Measurements from ENCODE around the gene TELO2. TPM values are rescaled to one million over a fixed set of nuclear protein-coding genes. Genes with fewer than 3 reads are reported as not detected.

Gene TELO2
- 100 to 1,000 TPM in 1 of 4 donors, 10 to 100 TPM in 3; 34.5 to 105 (median 82.4) TPM for total RNA-seq

- no peaks in the 10 kb centered on the region for H3K27me3 ChIP-seq
- TF ChIP-seq CTCF (IDR thresholded peaks at IDR 0.05) (peak in 3 of 6 experiments; percentile 16 to 25 (median 18)), POLR2A (IDR thresholded peaks at IDR 0.05) (peak in 1 of 2 donors; percentile 10)
- H3K9me3 ChIP-seq: no peaks in the 10 kb centered on the region
- H3K36me3 ChIP-seq: peaks cover 0 to 32% (median 0%) of the 10 kb centered on the region in 3 donors
- H3K4me1 ChIP-seq: peaks cover 5 to 24% (median 11%) of the 10 kb centered on the region in 4 donors
- H3K27ac ChIP-seq: peak within 1 kb of the TSS; percentile 80 to 95 (median 89)
- H3K4me3 ChIP-seq: peak within 1 kb of the TSS; percentile 81 to 89 (median 86)
- peak; percentile 79 to 92 (median 90) for DNase-seq
These were observed at the start of gene TELO2 for GRCh38 chr16:1492923-1493745. Gene TELO2, plus strand, starts transcription at chr16:1493360. Its CDS starts 922 bp downstream, at chr16:1494282.

GRCh38 chr16:1443403-1443973 is 49.7 kb upstream of the TELO2 start:
- H3K27ac ChIP-seq: no peak overlapping the region
- no peak for DNase-seq
- TF ChIP-seq POLR2A (IDR thresholded peaks at IDR 0.05) (no peak), CTCF (IDR thresholded peaks at IDR 0.05) (no peak)
- no peaks in the 10 kb centered on the region for H3K9me3 ChIP-seq
- H3K27me3 ChIP-seq: no peaks in the 10 kb centered on the region
- peaks cover 0 to 13% (median 3%) of the 10 kb centered on the region in 4 donors for H3K4me1 ChIP-seq
- H3K36me3 ChIP-seq: peaks cover 0 to 33% (median 0%) of the 10 kb centered on the region in 3 donors
- H3K4me3 ChIP-seq: no peak overlapping the region

DNA sequence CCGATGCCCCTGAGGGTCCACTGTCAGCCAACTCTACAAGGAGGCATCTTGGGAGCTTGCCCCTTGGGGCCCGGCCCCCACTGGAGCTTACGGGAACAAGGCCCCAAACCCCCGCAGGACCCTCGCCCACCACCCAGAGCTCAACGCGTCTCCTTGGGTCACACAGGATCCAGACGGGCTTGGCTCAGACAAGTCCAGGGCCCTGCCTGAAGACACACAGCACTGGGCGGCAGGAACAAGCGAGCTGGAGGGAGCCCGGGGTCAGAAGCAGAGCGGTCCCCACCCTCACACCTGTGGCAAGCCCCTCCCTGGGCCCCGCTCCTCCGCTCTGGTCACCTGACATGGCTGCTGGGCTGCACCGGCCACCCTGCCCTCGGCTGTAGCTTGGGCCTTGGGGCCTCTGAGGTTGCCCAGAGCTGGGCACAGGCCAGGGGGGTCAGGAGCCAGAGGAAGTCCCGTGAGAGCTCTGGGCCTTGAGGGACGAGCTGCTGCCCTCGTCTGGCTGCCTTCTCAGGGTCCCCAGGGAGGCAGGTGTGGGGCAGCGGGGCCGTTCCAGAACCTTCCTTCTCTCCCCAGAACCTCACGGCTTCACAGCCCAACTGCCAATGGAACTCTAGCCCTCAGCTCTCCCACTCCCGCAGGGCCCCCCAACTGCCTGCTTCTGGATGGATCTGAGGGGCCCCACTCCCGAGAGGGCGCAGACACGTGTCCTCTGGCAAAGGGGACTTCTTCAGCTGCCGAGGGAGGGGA is 49.0 kb upstream of the TELO2 start, which contains the start of gene CCDC154:
Gene CCDC154 (minus strand): TSS at position 577 of the 750 bp plus-strand sequence. CDS start 234 bp downstream, at position 343.
- no peak for DNase-seq

DNA sequence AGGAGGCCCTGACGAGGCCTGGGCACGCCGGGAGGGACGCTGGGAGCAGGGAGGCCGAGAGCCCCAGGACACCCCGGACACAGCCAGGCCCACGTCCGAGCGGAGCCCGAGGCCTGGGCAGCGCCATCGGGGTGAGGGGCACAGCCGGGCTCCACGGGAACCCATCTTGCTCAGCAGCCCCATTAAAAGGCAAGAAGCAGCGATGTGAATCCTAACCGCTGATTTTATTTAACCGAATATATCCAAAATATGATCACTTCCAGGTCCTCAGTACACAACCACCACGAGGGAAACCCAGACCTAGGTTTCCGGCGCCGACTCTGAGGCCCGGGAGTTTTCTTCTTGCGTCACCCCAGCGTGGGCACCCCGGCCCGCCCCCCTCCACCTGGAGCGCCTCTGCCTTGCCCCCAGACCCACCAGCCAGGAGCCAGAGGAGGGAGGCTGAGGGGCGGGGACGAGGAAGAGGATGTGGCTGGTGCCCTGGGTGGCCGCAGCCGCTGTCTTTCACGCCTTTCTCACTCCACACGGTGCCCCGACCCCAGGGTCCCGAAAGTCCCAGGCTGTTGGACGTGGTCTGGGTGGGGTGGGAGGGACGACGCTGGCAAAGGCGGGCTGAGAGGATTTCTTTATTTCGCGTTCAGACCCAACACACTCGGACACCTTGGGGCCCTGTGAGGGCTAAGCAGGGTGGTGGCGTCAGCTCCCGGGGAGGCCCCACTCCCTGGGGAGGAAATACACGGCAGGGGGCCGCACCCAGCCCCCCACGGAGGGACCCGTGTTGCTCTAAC is 48.2 kb upstream of the TELO2 start:
- Histone ChIP-seq H3K4me3 (no peak overlapping the region), H3K9me3 (no peaks in the 10 kb centered on the region), H3K36me3 (peaks cover 0 to 44% (median 0%) of the 10 kb centered on the region in 3 donors), H3K27me3 (no peaks in the 10 kb centered on the region), H3K4me1 (peaks cover 0 to 13% (median 3%) of the 10 kb centered on the region in 4 donors), H3K27ac (peak overlapping the region in 2 of 4 donors; percentile 57 to 88)
- peak in 1 of 3 donors; percentile 25 for DNase-seq
- no peak for TF ChIP-seq POLR2A (IDR thresholded peaks at IDR 0.05)
- TF ChIP-seq CTCF (IDR thresholded peaks at IDR 0.05): no peak

More for the DNA sequence above, 49.0 kb upstream of the TELO2 start, which contains the start of gene CCDC154:
- Histone ChIP-seq H3K9me3 (no peaks in the 10 kb centered on the region), H3K4me3 (no peak within 1 kb of the TSS), H3K27ac (peak within 1 kb of the TSS in 2 of 4 donors; percentile 57 to 88), H3K4me1 (peaks cover 0 to 13% (median 3%) of the 10 kb centered on the region in 4 donors), H3K36me3 (peaks cover 0 to 36% (median 0%) of the 10 kb centered on the region in 3 donors), H3K27me3 (no peaks in the 10 kb centered on the region)
- no peak for TF ChIP-seq POLR2A (IDR thresholded peaks at IDR 0.05)
- no peak for TF ChIP-seq CTCF (IDR thresholded peaks at IDR 0.05)

Measured in Peyer's patch (tissue), 4 donors.